K562 (cell line): ENCODE measurements around the gene SLC36A1. TPM values are rescaled to one million over a fixed set of nuclear protein-coding genes. Genes with fewer than 3 reads are reported as not detected.

ENCODE experiments used
- COPS2 ChIP-seq: fragments of 450-650 bp; conservative IDR thresholded peaks from 2 replicates; pipeline ENCODE4 v1.6.1; 2016; ENCODE audit warnings: mild to moderate bottlenecking, moderate library complexity
- ESRRB ChIP-seq: fragments of 250-450 bp; sonication (Bioruptor Pico); IDR thresholded peaks from 2 replicates; pipeline ENCODE4 v1.5.0; 2020; ENCODE audit warnings: mild to moderate bottlenecking, moderate library complexity, borderline replicate concordance
- MTA3 ChIP-seq: fragments of 450-650 bp; formaldehyde crosslinking; IDR thresholded peaks from 2 replicates; pipeline ENCODE4 v1.6.1; 2017; ENCODE audit warnings: mild to moderate bottlenecking, borderline replicate concordance
- NEUROD1 ChIP-seq: fragments of 150-350 bp; IDR thresholded peaks from 2 replicates; pipeline ENCODE4 v1.6.1; 2014; ENCODE audit warnings: borderline replicate concordance, low read length, low read depth; ENCODE audit not compliant: partially characterized antibody
- NFXL1 ChIP-seq: fragments of 450-650 bp; formaldehyde crosslinking; IDR thresholded peaks from 2 replicates; pipeline ENCODE4 v1.4.0; 2021; ENCODE audit warnings: mild to moderate bottlenecking
- NR0B1 ChIP-seq: fragments of 450-650 bp; IDR thresholded peaks from one replicate; pipeline ENCODE4 v1.6.1; 2018; ENCODE audit warnings: mild to moderate bottlenecking, moderate library complexity; ENCODE audit not compliant: partially characterized antibody
- POU5F1 ChIP-seq: fragments of 150-350 bp; IDR thresholded peaks from 2 replicates; pipeline ENCODE4 v1.6.1; 2014; ENCODE audit warnings: borderline replicate concordance, low read length, low read depth, mild to moderate bottlenecking; ENCODE audit not compliant: partially characterized antibody
- UBTF ChIP-seq, 2 experiments: IDR thresholded peaks; 2 replicates each; pipeline ENCODE4 v1.6.1; 2012; ENCODE audit warnings: improper control_type of control experiment in 2 of 2, low read depth in 2 of 2, low read length in 2 of 2, borderline replicate concordance in 1 of 2
- ZBTB11 ChIP-seq, 3 experiments: fragments of 200-800 bp in 1 of 3; fragments of 250-450 bp in 1 of 3; fragments of 450-650 bp in 1 of 3; sonication (Bioruptor Pico) in 1 of 3; sonication (Bioruptor generic) in 1 of 3; formaldehyde crosslinking in 1 of 3; IDR thresholded peaks; 2 replicates each; pipeline versions ENCODE4 v1.6.1 to v1.8.0; 2016 to 2022; ENCODE audit warnings: mild to moderate bottlenecking in 2 of 3, missing genetic modification characterization in 2 of 3, missing compliant biosample characterization in 1 of 3, moderate library complexity in 1 of 3
- ZBTB5 ChIP-seq: fragments of 450-650 bp; IDR thresholded peaks from 2 replicates; pipeline ENCODE4 v1.6.1; 2017; ENCODE audit warnings: antibody characterized with exemption
- ZNF3 ChIP-seq: fragments of 250-450 bp; sonication (Bioruptor Pico); IDR thresholded peaks from 2 replicates; pipeline ENCODE4 v1.5.0; 2021; ENCODE audit warnings: mild to moderate bottlenecking, moderate library complexity
- polyA plus RNA-seq, 8 experiments: library from polyadenylated mRNA; depleted of rRNA in 4 of 8; stranded (reverse) in 5 of 8; unstranded in 3 of 8; fragments of >200 nt; fragmentation: Nextera tagmentation in 2 of 8; fragmentation: Illumina TruSeq in 1 of 8; extraction: Ambion mirVana in 2 of 8; extraction: Trizol in 1 of 8; gene quantifications; 2 replicates each; pipeline versions ENCODE4 v1.2.1 to v1.2.3, GENCODE V29; 2011 to 2014; ENCODE audit warnings: inconsistent platforms in 1 of 8, missing spikeins in 1 of 8
- total RNA-seq, 7 experiments: library from RNA; depleted of rRNA in 6 of 7; stranded (reverse); fragments of >200 nt in 6 of 7; fragmentation: Illumina TruSeq in 2 of 7; extraction: Trizol in 2 of 7; gene quantifications; 2 replicates each; pipeline versions ENCODE4 v1.2.1 to v1.2.3, GENCODE V29; 2011 to 2021; ENCODE audit warnings: low replicate concordance in 1 of 7
- TF ChIP-seq, protein P1 (sequence below): fragments of 450-650 bp; IDR thresholded peaks from 2 replicates; pipeline ENCODE4 v1.6.1; 2016; ENCODE audit warnings: borderline replicate concordance

SLC36A1 gene
- total and polyA plus RNA-seq, 9 of the 15 experiments (the other 6 are each of a cell fraction or from before 2014, with no cell fraction given): 1.6 to 8.4 (median 4.6) TPM

GRCh38 chr5:151465476-151465875, 18.1 kb downstream of the SLC36A1 start (continued):
- TF ChIP-seq, protein P1, sequence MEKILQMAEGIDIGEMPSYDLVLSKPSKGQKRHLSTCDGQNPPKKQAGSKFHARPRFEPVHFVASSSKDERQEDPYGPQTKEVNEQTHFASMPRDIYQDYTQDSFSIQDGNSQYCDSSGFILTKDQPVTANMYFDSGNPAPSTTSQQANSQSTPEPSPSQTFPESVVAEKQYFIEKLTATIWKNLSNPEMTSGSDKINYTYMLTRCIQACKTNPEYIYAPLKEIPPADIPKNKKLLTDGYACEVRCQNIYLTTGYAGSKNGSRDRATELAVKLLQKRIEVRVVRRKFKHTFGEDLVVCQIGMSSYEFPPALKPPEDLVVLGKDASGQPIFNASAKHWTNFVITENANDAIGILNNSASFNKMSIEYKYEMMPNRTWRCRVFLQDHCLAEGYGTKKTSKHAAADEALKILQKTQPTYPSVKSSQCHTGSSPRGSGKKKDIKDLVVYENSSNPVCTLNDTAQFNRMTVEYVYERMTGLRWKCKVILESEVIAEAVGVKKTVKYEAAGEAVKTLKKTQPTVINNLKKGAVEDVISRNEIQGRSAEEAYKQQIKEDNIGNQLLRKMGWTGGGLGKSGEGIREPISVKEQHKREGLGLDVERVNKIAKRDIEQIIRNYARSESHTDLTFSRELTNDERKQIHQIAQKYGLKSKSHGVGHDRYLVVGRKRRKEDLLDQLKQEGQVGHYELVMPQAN: no peak
- TF ChIP-seq COPS2 (no peak), NEUROD1 (no peak), NR0B1 (no peak), ZNF3 (CRISPR knock-in tag) (no peak), ZBTB5 (no peak), UBTF (IDR thresholded peaks at IDR 0.05; ENCODE audit: borderline replicate concordance in 1 of 2, low read depth in 2 of 2, low read length in 2 of 2) (no peak), MTA3 (no peak), ESRRB (CRISPR knock-in tag) (no peak), POU5F1 (no peak), ZBTB11 (CRISPR knock-in tag; IDR thresholded peaks at IDR 0.05) (no peak), NFXL1 (CRISPR knock-in tag) (no peak)
